GM12875 (cell line): ENCODE results near the gene PRKAG2.
A peak's percentile ranks its signal among the peaks of the same experiment; 100 is the strongest.
"Not testable (repeated sequence)": the region's sequence is repeated elsewhere in the genome, so short reads cannot be mapped to it uniquely, and the experiment has no call there.

ENCODE experiments used
- H3K4me3 ChIP-seq: one replicate; pipeline ENCODE4 v1.5.1; 2011; ENCODE audit warnings: low read depth, low read length, control low read depth
- TF ChIP-seq, protein P1 (sequence below): IDR thresholded peaks from 2 replicates; pipeline ENCODE4 v1.5.1; 2011; ENCODE audit warnings: low read depth, mild to moderate bottlenecking, control low read depth, inconsistent platforms, low read length, moderate library complexity, borderline replicate concordance; ENCODE audit not compliant: insufficient read depth

PRKAG2 gene

DNA sequence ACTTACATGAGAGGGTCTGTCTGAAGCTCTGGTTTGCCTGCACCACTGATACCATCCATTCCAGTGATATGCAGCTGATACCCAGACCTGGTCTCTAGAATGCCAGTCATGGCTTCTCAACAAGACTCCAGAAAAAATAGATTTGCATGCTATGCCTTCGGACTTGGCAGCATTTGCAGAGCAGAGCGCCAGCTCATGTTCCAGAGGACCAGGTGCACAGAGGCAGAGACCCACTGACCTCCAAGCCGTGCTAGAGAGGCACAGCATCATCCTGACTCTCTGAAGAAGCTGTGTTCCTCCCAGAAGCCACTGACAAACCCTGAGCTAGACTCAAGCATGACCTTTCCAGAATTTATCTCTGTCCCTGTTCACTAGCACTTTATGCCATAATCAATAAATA, 6.9 kb upstream of the PRKAG2 start:
- TF ChIP-seq, protein P1, sequence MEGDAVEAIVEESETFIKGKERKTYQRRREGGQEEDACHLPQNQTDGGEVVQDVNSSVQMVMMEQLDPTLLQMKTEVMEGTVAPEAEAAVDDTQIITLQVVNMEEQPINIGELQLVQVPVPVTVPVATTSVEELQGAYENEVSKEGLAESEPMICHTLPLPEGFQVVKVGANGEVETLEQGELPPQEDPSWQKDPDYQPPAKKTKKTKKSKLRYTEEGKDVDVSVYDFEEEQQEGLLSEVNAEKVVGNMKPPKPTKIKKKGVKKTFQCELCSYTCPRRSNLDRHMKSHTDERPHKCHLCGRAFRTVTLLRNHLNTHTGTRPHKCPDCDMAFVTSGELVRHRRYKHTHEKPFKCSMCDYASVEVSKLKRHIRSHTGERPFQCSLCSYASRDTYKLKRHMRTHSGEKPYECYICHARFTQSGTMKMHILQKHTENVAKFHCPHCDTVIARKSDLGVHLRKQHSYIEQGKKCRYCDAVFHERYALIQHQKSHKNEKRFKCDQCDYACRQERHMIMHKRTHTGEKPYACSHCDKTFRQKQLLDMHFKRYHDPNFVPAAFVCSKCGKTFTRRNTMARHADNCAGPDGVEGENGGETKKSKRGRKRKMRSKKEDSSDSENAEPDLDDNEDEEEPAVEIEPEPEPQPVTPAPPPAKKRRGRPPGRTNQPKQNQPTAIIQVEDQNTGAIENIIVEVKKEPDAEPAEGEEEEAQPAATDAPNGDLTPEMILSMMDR: no peak
- H3K4me3 ChIP-seq: no peak overlapping the region

DNA sequence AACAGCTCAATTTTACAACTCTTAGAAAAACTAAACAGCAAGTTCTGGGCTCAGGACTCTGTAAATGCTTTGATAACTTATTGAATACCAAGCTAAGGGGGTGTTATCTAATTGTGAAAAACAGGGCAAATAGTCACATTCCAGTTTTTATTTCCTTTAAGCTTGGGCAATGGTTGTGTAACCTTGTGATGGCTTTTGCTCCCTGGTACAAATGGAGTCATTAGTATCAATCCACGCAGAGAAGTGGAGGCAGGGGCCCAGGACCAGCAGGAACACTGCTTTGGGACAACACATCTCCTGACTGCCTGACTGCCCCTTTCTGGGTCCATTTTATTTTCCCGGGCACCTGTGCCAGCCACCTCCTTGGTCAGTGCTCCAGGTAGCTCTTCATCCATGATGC, 5.8 kb upstream of the PRKAG2 start:
- TF ChIP-seq, protein P1: no peak
- no peak overlapping the region for H3K4me3 ChIP-seq

DNA sequence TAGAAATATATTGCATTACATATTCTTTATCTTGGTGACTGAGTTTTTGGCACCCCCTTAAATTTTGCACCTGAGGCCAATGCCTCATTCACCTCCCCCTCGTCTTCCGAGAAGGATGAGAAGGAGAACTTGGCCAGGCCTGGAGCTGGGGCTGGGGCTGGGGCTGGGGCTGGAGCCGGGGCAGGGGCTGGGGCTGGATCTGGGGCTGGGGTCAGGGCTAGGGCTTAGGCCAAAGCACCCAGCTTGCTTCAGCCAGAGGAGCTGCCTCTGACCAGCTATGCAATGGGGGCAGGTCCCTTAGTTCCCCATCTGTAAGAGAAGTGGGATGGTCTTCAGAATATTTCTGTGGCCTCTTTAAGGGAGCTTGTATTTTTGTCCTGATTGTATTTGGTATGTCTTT, 3.8 kb upstream of the PRKAG2 start:
- TF ChIP-seq, protein P1: no peak
- H3K4me3 ChIP-seq: no peak overlapping the region

DNA sequence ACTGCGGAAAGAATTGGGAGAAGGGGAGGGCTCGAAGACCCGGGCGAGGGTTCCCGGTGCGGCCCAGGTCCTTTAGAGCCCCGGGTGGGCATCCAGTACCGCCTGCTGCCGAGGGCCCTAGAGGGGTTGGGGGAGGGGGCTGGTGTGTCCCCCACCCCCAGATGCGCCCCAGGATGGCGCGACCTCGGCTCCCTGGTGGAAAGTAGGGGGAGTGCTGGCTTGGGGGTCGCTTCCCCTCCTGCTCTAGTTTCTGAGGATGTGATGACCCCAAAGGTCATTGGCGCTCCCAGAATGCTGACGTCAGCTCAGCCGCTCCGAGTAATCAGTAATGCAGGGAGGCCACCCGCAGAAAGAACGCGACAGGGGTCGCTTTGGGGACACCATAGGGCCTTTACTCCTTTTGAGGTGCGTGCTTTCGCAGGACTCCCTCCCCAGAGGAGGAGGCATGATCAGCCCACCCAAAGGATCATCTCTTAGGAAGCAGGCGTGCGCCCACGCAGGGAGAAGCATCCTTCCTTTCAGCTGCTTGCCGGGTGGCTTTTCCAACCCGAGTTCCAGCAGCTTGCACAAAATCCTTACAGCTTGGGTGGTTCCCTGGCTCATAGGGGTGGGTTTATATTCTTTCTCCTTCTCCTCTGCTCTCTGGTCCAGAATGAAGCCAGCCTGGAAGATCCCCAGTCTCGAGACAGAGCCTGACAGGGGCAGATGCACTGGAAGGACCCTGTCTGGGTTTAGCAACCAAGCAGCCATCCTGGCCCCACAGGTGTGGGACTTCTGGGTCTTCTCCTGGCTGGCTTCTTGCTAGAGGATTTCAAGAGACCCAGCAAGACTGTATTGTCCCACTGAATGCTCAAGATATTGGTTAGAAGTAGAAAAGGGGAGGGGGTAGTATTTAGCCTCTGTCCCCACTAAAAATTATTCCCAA, 1.3 kb upstream of the PRKAG2 start:
- TF ChIP-seq, protein P1: no peak
- H3K4me3 ChIP-seq: no peak overlapping the region

DNA sequence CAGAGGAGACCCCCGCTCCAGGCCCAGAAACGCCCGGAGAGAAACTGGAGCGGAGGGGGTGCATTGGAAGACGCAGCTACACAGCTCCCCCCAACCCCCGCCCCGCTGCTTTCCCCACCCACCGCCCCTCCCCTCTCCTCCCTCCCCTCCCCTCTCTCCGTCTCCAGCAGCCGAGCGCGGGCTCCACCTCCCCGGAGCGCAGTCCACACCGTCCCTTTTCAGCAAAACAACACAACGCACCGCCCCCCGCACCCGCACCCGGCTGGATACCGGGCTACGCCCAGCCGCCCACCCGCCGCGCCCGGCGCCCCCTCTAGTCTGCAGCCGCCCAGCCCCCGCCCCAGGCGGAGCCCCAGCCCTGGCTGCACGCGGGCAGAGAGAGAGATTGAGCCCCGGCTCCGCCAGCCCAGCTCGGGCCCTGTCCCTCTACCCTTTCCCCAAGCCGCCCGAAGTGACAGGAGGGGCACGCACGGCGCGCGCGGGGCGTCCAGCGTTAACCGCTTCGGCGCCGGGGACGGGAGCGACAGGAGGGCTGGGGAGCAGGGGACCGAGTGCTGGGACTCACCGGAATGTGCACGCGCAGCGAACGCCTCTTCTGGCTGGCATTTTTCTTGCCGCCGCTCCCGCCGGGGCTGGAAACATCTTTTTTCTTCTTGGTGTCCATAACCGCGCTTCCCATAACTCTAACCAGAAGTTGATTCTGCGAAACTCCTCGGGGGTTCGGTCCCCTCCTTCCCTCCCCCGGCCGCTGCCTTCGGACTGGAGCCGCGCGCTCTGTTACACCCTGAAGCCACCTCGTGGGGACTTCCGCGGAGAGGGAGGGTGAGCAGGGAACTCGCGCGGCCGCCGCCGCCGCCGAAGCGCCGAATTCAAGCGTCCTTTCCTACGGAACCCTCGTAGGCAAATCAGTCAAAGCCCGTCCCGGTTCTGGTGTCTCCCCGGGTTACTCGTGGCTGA, 695 bp downstream of the PRKAG2 start:
- H3K4me3 ChIP-seq: peak overlapping the region; percentile 33
- TF ChIP-seq, protein P1: no peak

DNA sequence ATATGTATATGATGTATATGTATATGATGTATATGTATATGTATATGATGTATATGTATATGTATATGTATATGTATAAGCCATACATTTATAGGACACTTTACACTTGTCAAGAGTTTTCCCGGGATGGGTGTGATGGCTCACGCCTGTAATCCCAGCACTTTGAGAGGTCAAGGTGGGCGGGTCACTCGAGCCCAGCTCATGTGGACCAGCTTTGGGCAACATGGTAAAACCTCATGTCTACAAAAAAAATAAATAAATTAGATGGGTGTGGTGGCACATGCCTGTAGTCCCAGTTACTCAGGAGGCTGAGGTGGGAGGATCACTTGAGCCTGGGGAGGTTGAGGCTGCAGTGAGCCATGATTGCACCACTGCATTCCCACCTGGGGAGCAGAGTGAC, 2.4 kb downstream of the PRKAG2 start:
- H3K4me3 ChIP-seq: not testable (repeated sequence)

DNA sequence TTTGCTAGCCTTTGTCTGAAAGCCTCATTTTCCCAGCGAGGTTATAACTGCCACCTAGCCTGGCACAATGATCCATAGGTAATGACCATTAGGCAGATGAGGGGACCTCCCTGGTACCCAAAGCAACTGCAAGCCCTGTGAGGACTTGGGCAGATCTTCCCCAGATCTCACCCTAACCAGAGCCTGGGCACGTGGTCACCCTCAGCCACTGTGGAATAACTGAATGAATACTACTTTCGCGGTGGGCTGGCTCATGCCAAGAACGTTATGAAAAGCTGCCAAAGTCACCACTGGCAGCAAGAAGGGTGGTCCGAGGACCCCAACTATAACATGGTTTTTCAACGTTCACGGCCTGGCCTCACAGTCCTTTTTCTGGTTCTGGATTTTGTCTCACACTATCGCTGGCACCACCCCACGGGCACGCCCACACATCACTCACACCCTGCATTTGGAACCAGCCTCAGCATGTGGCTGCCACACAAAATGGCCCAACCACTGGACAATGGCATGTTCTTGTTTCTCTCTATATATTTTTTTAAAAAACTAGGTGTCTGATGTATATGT, 3.4 kb downstream of the PRKAG2 start:
- H3K4me3 ChIP-seq: no peak overlapping the region
- TF ChIP-seq, protein P1: no peak
